HEK293 (cell line): ENCODE measurements around the gene TPD52L1.

Source experiments
- CTCF ChIA-PET: fragments of 350-600 bp; formaldehyde crosslinking; extraction: SDS; loops from one replicate; lab custom pipeline; 2021; ENCODE audit warnings: antibody characterized with exemption; lab: Yijun Ruan, JAX
- POLR2A ChIA-PET: fragments of 300-600 bp; formaldehyde crosslinking; extraction: SDS; loops from one replicate; lab custom pipeline; 2020; ENCODE audit warnings: antibody characterized with exemption, inconsistent platforms; lab: Yijun Ruan, JAX
- H3K27ac ChIP-seq: fragments of 200-500 bp; sonication (Bioruptor generic); 2 replicates; pipeline ENCODE4 v1.5.1; 2014; ENCODE audit warnings: low read depth, low read length, control low read depth, inconsistent platforms; ENCODE audit errors: extremely low read depth
- H3K36me3 ChIP-seq, 2 experiments: fragments of 200-500 bp in 1 of 2; sonication (Bioruptor generic) in 1 of 2; 1 replicate in 1 of 2; 2 replicates in 1 of 2; pipeline ENCODE4 v1.5.1; 2014 to 2017; ENCODE audit warnings: inconsistent platforms in 2 of 2, low read length in 2 of 2; ENCODE audit not compliant: control insufficient read depth in 2 of 2, insufficient read depth in 1 of 2
- H3K4me1 ChIP-seq: fragments of 200-500 bp; sonication (Bioruptor generic); 2 replicates; pipeline ENCODE4 v1.5.1; 2014; ENCODE audit warnings: mild to moderate bottlenecking, low read length, inconsistent platforms; ENCODE audit not compliant: control insufficient read depth, insufficient read depth
- H3K4me3 ChIP-seq: 2 replicates; pipeline ENCODE4 v1.5.1; 2011; ENCODE audit warnings: low read depth, mild to moderate bottlenecking, control low read depth, low read length, moderate library complexity
- H3K9me3 ChIP-seq: fragments of 200-500 bp; sonication (Bioruptor generic); 2 replicates; pipeline ENCODE4 v1.5.1; 2014; ENCODE audit warnings: low read depth, low read length, inconsistent platforms; ENCODE audit not compliant: control insufficient read depth, insufficient read depth
- GLI2 ChIP-seq: fragments of 450-650 bp; formaldehyde crosslinking; IDR thresholded peaks from 2 replicates; pipeline ENCODE4; 2017; ENCODE audit warnings: missing biosample characterization, missing genetic modification characterization, low read depth, borderline replicate concordance
- GLIS1 ChIP-seq: fragments of 450-650 bp; formaldehyde crosslinking; IDR thresholded peaks from 2 replicates; pipeline ENCODE4 v1.5.1; 2016; ENCODE audit warnings: missing biosample characterization, missing genetic modification characterization
- SCRT2 ChIP-seq: fragments of 450-650 bp; formaldehyde crosslinking; IDR thresholded peaks from 2 replicates; pipeline ENCODE4 v1.5.1; 2016; ENCODE audit warnings: missing biosample characterization, missing genetic modification characterization
- ZFP37 ChIP-seq: fragments of 450-650 bp; formaldehyde crosslinking; IDR thresholded peaks from 2 replicates; pipeline ENCODE4 v1.5.1; 2016; ENCODE audit warnings: missing biosample characterization, missing genetic modification characterization
- ZNF133 ChIP-seq: fragments of 450-650 bp; formaldehyde crosslinking; IDR thresholded peaks from 2 replicates; pipeline ENCODE4 v1.5.1; 2016; ENCODE audit warnings: missing biosample characterization, missing genetic modification characterization
- ZNF223 ChIP-seq: fragments of 450-650 bp; formaldehyde crosslinking; IDR thresholded peaks from 2 replicates; pipeline ENCODE4 v1.5.1; 2016; ENCODE audit warnings: missing biosample characterization, missing genetic modification characterization
- ZNF239 ChIP-seq: fragments of 450-650 bp; formaldehyde crosslinking; IDR thresholded peaks from 2 replicates; pipeline ENCODE4 v1.5.1; 2016; ENCODE audit warnings: missing biosample characterization, missing genetic modification characterization
- ZNF354C ChIP-seq: fragments of 450-650 bp; formaldehyde crosslinking; IDR thresholded peaks from 2 replicates; pipeline ENCODE4 v1.5.1; 2016; ENCODE audit warnings: missing biosample characterization, missing genetic modification characterization, low read depth, borderline replicate concordance
- ZNF366 ChIP-seq: fragments of 450-650 bp; formaldehyde crosslinking; conservative IDR thresholded peaks from 2 replicates; pipeline ENCODE4 v1.5.1; 2016; ENCODE audit warnings: missing biosample characterization, missing genetic modification characterization
- ZNF416 ChIP-seq: fragments of 450-650 bp; formaldehyde crosslinking; IDR thresholded peaks from 2 replicates; pipeline ENCODE4 v1.5.1; 2016; ENCODE audit warnings: missing biosample characterization, missing genetic modification characterization
- ZNF510 ChIP-seq: fragments of 450-650 bp; formaldehyde crosslinking; IDR thresholded peaks from 2 replicates; pipeline ENCODE4 v1.5.1; 2018; ENCODE audit warnings: mild to moderate bottlenecking, missing genetic modification characterization, missing biosample characterization; ENCODE audit not compliant: insufficient replicate concordance
- ZNF530 ChIP-seq: fragments of 450-650 bp; formaldehyde crosslinking; IDR thresholded peaks from 2 replicates; pipeline ENCODE4 v1.5.1; 2016; ENCODE audit warnings: low read depth, missing biosample characterization, missing genetic modification characterization
- ZNF549 ChIP-seq: fragments of 450-650 bp; IDR thresholded peaks from 2 replicates; pipeline ENCODE4 v1.5.1; 2018; ENCODE audit warnings: missing biosample characterization, missing genetic modification characterization, mild to moderate bottlenecking, inconsistent platforms, moderate library complexity
- ZNF558 ChIP-seq: fragments of 450-650 bp; formaldehyde crosslinking; IDR thresholded peaks from 2 replicates; pipeline ENCODE4 v1.5.1; 2016; ENCODE audit warnings: missing biosample characterization, missing genetic modification characterization
- ZNF560 ChIP-seq: fragments of 450-650 bp; formaldehyde crosslinking; IDR thresholded peaks from 2 replicates; pipeline ENCODE4 v1.5.1; 2017; ENCODE audit warnings: missing biosample characterization, missing genetic modification characterization, borderline replicate concordance
- ZNF623 ChIP-seq: fragments of 450-650 bp; formaldehyde crosslinking; IDR thresholded peaks from 2 replicates; pipeline ENCODE4 v1.5.1; 2016; ENCODE audit warnings: missing biosample characterization, missing genetic modification characterization
- ZNF654 ChIP-seq: fragments of 450-650 bp; formaldehyde crosslinking; IDR thresholded peaks from 2 replicates; pipeline ENCODE4 v1.5.1; 2016; ENCODE audit warnings: low read depth, missing biosample characterization, missing genetic modification characterization
- ZNF670 ChIP-seq: fragments of 450-650 bp; formaldehyde crosslinking; IDR thresholded peaks from 2 replicates; pipeline ENCODE4 v1.5.1; 2016; ENCODE audit warnings: missing biosample characterization, missing genetic modification characterization, low read depth
- ZNF747 ChIP-seq: fragments of 450-650 bp; formaldehyde crosslinking; IDR thresholded peaks from 2 replicates; pipeline ENCODE4 v1.5.1; 2016; ENCODE audit warnings: missing biosample characterization, missing genetic modification characterization
- ZNF768 ChIP-seq: fragments of 450-650 bp; formaldehyde crosslinking; IDR thresholded peaks from 2 replicates; pipeline ENCODE4 v1.5.1; 2018; ENCODE audit warnings: missing biosample characterization, mild to moderate bottlenecking, missing genetic modification characterization
- ZNF830 ChIP-seq: fragments of 450-650 bp; IDR thresholded peaks from 2 replicates; pipeline ENCODE4 v1.5.0; 2018; ENCODE audit warnings: missing biosample characterization, missing genetic modification characterization, low read depth, mild to moderate bottlenecking, moderate library complexity
- TF ChIP-seq, protein P1 (sequence below): fragments of 450-650 bp; formaldehyde crosslinking; IDR thresholded peaks from 2 replicates; pipeline ENCODE4 v1.5.1; 2016; ENCODE audit warnings: missing biosample characterization, missing genetic modification characterization, borderline replicate concordance
- TF ChIP-seq, protein P2 (sequence below): fragments of 450-650 bp; formaldehyde crosslinking; IDR thresholded peaks from 2 replicates; pipeline ENCODE4 v1.5.1; 2017; ENCODE audit warnings: missing biosample characterization, missing genetic modification characterization

The TPD52L1 gene

DNA sequence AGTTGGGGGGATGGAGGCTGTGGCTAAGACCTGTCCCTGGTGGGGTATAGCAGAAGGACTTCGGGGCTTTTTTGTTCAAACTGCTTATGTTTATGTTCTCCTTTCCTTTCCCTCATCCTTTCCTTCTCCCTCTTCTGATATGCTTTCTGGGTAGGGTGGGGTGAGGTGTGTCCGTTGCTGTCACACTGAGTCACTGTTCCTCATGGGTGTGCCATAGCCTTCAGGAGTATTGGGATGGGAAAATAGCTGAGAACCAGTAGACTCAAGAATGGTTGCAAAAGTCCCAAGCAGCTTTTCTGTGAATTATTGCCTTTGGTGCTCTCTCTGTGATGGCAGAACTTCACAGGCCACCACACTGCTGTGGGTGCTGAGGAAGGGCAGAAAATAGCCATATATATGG, 39.6 kb downstream of the TPD52L1 start (continued):
- TF ChIP-seq, protein P1, sequence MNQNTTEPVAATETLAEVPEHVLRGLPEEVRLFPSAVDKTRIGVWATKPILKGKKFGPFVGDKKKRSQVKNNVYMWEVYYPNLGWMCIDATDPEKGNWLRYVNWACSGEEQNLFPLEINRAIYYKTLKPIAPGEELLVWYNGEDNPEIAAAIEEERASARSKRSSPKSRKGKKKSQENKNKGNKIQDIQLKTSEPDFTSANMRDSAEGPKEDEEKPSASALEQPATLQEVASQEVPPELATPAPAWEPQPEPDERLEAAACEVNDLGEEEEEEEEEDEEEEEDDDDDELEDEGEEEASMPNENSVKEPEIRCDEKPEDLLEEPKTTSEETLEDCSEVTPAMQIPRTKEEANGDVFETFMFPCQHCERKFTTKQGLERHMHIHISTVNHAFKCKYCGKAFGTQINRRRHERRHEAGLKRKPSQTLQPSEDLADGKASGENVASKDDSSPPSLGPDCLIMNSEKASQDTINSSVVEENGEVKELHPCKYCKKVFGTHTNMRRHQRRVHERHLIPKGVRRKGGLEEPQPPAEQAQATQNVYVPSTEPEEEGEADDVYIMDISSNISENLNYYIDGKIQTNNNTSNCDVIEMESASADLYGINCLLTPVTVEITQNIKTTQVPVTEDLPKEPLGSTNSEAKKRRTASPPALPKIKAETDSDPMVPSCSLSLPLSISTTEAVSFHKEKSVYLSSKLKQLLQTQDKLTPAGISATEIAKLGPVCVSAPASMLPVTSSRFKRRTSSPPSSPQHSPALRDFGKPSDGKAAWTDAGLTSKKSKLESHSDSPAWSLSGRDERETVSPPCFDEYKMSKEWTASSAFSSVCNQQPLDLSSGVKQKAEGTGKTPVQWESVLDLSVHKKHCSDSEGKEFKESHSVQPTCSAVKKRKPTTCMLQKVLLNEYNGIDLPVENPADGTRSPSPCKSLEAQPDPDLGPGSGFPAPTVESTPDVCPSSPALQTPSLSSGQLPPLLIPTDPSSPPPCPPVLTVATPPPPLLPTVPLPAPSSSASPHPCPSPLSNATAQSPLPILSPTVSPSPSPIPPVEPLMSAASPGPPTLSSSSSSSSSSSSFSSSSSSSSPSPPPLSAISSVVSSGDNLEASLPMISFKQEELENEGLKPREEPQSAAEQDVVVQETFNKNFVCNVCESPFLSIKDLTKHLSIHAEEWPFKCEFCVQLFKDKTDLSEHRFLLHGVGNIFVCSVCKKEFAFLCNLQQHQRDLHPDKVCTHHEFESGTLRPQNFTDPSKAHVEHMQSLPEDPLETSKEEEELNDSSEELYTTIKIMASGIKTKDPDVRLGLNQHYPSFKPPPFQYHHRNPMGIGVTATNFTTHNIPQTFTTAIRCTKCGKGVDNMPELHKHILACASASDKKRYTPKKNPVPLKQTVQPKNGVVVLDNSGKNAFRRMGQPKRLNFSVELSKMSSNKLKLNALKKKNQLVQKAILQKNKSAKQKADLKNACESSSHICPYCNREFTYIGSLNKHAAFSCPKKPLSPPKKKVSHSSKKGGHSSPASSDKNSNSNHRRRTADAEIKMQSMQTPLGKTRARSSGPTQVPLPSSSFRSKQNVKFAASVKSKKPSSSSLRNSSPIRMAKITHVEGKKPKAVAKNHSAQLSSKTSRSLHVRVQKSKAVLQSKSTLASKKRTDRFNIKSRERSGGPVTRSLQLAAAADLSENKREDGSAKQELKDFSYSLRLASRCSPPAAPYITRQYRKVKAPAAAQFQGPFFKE (tag by site-specific recombination): no peak

- CTCF ChIA-PET: interaction anchor here (4.3 kb wide), 1 partner anchor 10 kb away, joined by 20 read pairs; no protein-coding TSS in a partner anchor
- no peak overlapping the region for H3K27ac ChIP-seq
- H3K36me3 ChIP-seq: no peaks in the 10 kb centered on the region
- no peak for TF ChIP-seq ZNF223 (tag by site-specific recombination)
- TF ChIP-seq ZNF747: no peak
- no peak for TF ChIP-seq ZNF768 (tag by site-specific recombination)
- TF ChIP-seq ZNF354C (tag by site-specific recombination): no peak
- TF ChIP-seq, protein P2, sequence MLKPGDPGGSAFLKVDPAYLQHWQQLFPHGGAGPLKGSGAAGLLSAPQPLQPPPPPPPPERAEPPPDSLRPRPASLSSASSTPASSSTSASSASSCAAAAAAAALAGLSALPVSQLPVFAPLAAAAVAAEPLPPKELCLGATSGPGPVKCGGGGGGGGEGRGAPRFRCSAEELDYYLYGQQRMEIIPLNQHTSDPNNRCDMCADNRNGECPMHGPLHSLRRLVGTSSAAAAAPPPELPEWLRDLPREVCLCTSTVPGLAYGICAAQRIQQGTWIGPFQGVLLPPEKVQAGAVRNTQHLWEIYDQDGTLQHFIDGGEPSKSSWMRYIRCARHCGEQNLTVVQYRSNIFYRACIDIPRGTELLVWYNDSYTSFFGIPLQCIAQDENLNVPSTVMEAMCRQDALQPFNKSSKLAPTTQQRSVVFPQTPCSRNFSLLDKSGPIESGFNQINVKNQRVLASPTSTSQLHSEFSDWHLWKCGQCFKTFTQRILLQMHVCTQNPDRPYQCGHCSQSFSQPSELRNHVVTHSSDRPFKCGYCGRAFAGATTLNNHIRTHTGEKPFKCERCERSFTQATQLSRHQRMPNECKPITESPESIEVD (tag by site-specific recombination): no peak
- TF ChIP-seq, all 188 proteins: peak for 0
- POLR2A ChIA-PET: no interaction called here
- no peak overlapping the region for H3K4me3 ChIP-seq
- H3K9me3 ChIP-seq: no peaks in the 10 kb centered on the region
- peaks cover 8% of the 10 kb centered on the region for H3K4me1 ChIP-seq
These were observed 41.4 kb downstream of the TPD52L1 start for GRCh38 chr6:125194941-125195340.

DNA sequence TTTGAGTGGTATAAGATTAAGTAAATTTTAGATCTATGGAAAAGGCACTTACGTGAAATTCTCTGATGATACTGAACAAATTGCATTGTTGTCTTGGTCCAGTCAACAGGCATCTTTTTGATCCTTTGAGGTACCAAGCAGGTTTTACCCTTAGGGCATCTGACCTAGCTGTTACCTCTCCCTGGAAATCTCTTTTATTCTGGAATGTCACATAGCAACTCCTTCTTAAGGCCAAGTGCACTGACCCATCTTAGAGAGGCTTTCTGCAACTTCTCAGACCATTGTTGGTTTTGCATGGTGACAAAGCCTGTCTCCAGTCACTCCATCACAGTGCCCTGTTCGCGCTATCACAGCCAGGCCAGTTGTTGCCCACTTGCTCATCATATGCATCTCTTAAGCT, 42.0 kb downstream of the TPD52L1 start:
- TF ChIP-seq ZNF133 (no peak), ZNF239 (tag by site-specific recombination) (no peak), ZNF366 (tag by site-specific recombination) (no peak), ZNF654 (tag by site-specific recombination) (no peak), ZNF830 (tag by site-specific recombination) (no peak), GLI2 (no peak), ZNF623 (no peak), ZNF416 (no peak), ZNF530 (tag by site-specific recombination) (no peak), ZNF558 (tag by site-specific recombination) (no peak), SCRT2 (tag by site-specific recombination) (no peak), GLIS1 (tag by site-specific recombination) (no peak), ZFP37 (tag by site-specific recombination) (no peak), ZNF549 (no peak), ZNF510 (tag by site-specific recombination) (no peak), ZNF768 (tag by site-specific recombination) (no peak), ZNF670 (tag by site-specific recombination) (no peak), ZNF560 (tag by site-specific recombination) (no peak)
- Histone ChIP-seq H3K9me3 (no peaks in the 10 kb centered on the region), H3K27ac (no peak overlapping the region), H3K4me1 (peaks cover 8% of the 10 kb centered on the region), H3K4me3 (no peak overlapping the region), H3K36me3 (no peaks in the 10 kb centered on the region)
- ChIA-PET POLR2A (no interaction called here), CTCF (interaction anchor here (1.2 to 1.7 kb wide), 2 partner anchors 52 to 82 kb away, joined by 3 to 7 read pairs; no protein-coding TSS in a partner anchor)
